Measurements from ENCODE around the gene CLDN5.

DNA sequence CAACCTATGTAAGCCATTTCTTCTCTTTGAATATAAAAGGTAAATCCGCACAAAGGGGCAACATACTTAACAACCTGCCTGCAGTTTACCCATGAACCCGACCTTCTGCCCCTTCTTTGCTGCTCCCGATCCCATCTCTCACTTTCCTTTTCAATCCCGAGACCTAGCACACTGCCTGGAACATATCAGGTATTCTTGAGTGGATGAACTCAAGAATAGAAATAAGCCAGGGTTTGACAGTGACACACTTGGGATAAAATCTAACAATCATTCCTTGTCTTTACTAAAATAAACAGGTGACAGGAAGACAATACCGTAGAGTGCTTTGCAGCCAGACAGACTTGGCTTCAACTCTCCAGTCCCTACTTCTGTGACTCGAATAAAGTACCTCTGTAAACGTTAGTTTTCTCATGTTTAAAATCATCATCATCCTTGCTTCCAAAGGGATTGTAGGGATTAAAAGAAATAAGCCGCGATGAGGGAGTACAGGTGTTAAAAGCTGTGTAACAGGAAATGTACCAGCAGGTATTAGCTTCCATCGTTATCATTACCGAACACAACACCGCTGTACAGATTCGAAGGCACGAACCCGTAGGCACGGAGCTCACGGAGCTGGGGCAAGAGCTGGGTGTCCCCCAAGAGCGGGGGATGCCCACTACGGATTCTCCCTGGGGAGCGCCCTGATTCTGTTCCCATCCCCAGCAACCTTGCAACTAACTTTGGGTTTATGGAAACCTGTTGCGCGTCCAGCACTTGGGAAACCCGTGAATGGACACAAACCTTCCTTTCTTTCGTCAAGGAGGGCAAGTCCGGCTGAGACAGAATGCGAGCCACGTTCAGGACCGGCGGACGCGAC, 45.9 kb downstream of the CLDN5 start:
- TF ChIP-seq, protein P1, sequence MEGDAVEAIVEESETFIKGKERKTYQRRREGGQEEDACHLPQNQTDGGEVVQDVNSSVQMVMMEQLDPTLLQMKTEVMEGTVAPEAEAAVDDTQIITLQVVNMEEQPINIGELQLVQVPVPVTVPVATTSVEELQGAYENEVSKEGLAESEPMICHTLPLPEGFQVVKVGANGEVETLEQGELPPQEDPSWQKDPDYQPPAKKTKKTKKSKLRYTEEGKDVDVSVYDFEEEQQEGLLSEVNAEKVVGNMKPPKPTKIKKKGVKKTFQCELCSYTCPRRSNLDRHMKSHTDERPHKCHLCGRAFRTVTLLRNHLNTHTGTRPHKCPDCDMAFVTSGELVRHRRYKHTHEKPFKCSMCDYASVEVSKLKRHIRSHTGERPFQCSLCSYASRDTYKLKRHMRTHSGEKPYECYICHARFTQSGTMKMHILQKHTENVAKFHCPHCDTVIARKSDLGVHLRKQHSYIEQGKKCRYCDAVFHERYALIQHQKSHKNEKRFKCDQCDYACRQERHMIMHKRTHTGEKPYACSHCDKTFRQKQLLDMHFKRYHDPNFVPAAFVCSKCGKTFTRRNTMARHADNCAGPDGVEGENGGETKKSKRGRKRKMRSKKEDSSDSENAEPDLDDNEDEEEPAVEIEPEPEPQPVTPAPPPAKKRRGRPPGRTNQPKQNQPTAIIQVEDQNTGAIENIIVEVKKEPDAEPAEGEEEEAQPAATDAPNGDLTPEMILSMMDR (IDR thresholded peaks at IDR 0.05) = no peak
- TF ChIP-seq EZH2 (IDR thresholded peaks at IDR 0.05) (no peak), EZH2phosphoT487 (IDR thresholded peaks at IDR 0.05) (peak; percentile 12)

All from neural progenitor cell (in vitro differentiated cells).